Left kidney (tissue), 2 donors: ENCODE results near the gene ULK1. TPM values are rescaled to one million over a fixed set of nuclear protein-coding genes. Genes with fewer than 3 reads are reported as not detected.
"Not testable (repeated sequence)": the region's sequence is repeated elsewhere in the genome, so short reads cannot be mapped to it uniquely, and the experiment has no call there.

Experiments used
- DNase-seq: peaks from one replicate; pipeline ENCODE4 v3.0.0-alpha.2; 2013
- polyA plus RNA-seq: library from polyadenylated mRNA; unstranded; fragments of 120-200 nt; gene quantifications from one replicate; pipeline ENCODE4 v1.2.1, GENCODE V29; 2013; ENCODE audit not compliant: insufficient read length

Gene ULK1
- polyA plus RNA-seq, 1 donor = 26.8 TPM

GRCh38 chr12:131943389-131943788 is 49.0 kb downstream of the ULK1 start:
- DNase-seq = no peak

GRCh38 chr12:131943876-131944275 is 49.5 kb downstream of the ULK1 start:
- no peak for DNase-seq

GRCh38 chr12:131944601-131945251 is 50.3 kb downstream of the ULK1 start:
- no peak for DNase-seq

- no peak for DNase-seq
These were observed 52.3 kb downstream of the ULK1 start for GRCh38 chr12:131946757-131947156.

- no peak for DNase-seq
These were observed 53.1 kb downstream of the ULK1 start for GRCh38 chr12:131947482-131948027.

- DNase-seq = no peak
These were observed 53.8 kb downstream of the ULK1 start for GRCh38 chr12:131948166-131948712.

- not testable (repeated sequence) for DNase-seq
These were observed 54.5 kb downstream of the ULK1 start for GRCh38 chr12:131948713-131949430.

GRCh38 chr12:131949431-131950181 is 55.2 kb downstream of the ULK1 start, which contains the start of gene EP400:
Gene EP400 (plus strand): TSS chr12:131949942. CDS start chr12:131960620, 10,678 bp downstream.
- peak; percentile 90 for DNase-seq

- no peak for DNase-seq
These were observed 55.9 kb downstream of the ULK1 start for GRCh38 chr12:131950182-131950913.

GRCh38 chr12:131953810-131954209 is 59.4 kb downstream of the ULK1 start:
- DNase-seq = not testable (repeated sequence)

GRCh38 chr12:131954460-131954859 is 60.0 kb downstream of the ULK1 start:
- not testable (repeated sequence) for DNase-seq

GRCh38 chr12:131959116-131959515 is 64.7 kb downstream of the ULK1 start:
- DNase-seq = no peak

- no peak for DNase-seq
These were observed 65.5 kb downstream of the ULK1 start for GRCh38 chr12:131959641-131960589.

GRCh38 chr12:131960590-131961325 is 66.3 kb downstream of the ULK1 start:
- DNase-seq = not testable (repeated sequence)

- DNase-seq = not testable (repeated sequence)
These were observed 66.9 kb downstream of the ULK1 start for GRCh38 chr12:131961328-131961727.

- DNase-seq = no peak
These were observed 67.6 kb downstream of the ULK1 start for GRCh38 chr12:131962069-131962468.

- no peak for DNase-seq
These were observed 69.0 kb downstream of the ULK1 start for GRCh38 chr12:131963381-131963780.

- no peak for DNase-seq
These were observed 70.7 kb downstream of the ULK1 start for GRCh38 chr12:131965073-131965472.

GRCh38 chr12:131971226-131971625 is 76.8 kb downstream of the ULK1 start:
- DNase-seq = no peak
